PC-3 (cell line): ENCODE measurements around the gene RGS3. TPM values are rescaled to one million over a fixed set of nuclear protein-coding genes. Genes with fewer than 3 reads are reported as not detected.
A peak's percentile ranks its signal among the peaks of the same experiment; 100 is the strongest.

Source experiments
- ATAC-seq: fragments of 200-7000 bp; cut with Tn5 transposase; 2 replicates; pipeline ENCODE4 v1.9.1; 2020; ENCODE audit warnings: mild to moderate bottlenecking, moderate library complexity
- BruUV-seq: library from RNA; stranded (reverse); fragments of 400-500 nt; replicated peaks from 2 replicates; lab custom pipeline; 2021; lab: Mats Ljungman, UMichigan
- CTCF ChIA-PET: fragments of 300-600 bp; sonication (Branson Sonifier 250); formaldehyde crosslinking; loops from one replicate; lab custom pipeline; 2022; ENCODE audit warnings: antibody characterized with exemption; lab: Charles Lee
- POLR2A ChIA-PET: fragments of 300-600 bp; sonication (Branson Sonifier 250); formaldehyde crosslinking; loops from one replicate; lab custom pipeline; 2022; ENCODE audit warnings: antibody characterized with exemption; ENCODE audit not compliant: unreplicated experiment; lab: Charles Lee
- DNase-seq: peaks from one replicate; pipeline ENCODE4 v3.0.0-alpha.2; 2015
- H2AFZ ChIP-seq: fragments of 300-600 bp; sonication (generic); 2 replicates; pipeline ENCODE4 v1.6.0; 2016; ENCODE audit warnings: antibody characterized with exemption, low read length
- H3F3A ChIP-seq: fragments of 300-600 bp; sonication (generic); one replicate; pipeline ENCODE4 v1.6.0; 2017; ENCODE audit warnings: antibody characterized with exemption, low read length, control low read depth, mild to moderate bottlenecking; ENCODE audit not compliant: unreplicated experiment
- H3K27ac ChIP-seq: fragments of 300-600 bp; sonication (generic); 2 replicates; pipeline ENCODE4 v1.5.1; 2016; ENCODE audit warnings: mild to moderate bottlenecking, low read length
- H3K27me3 ChIP-seq: fragments of 300-600 bp; sonication (generic); 2 replicates; pipeline ENCODE4 v1.6.1; 2016; ENCODE audit warnings: low read length, mixed read lengths
- H3K36me3 ChIP-seq: fragments of 300-600 bp; sonication (generic); 2 replicates; pipeline ENCODE4 v1.6.1; 2016; ENCODE audit warnings: low read depth, mixed run types, low read length, mixed read lengths
- H3K4me1 ChIP-seq: fragments of 300-600 bp; sonication (generic); 2 replicates; pipeline ENCODE4 v1.5.1; 2016; ENCODE audit warnings: low read length; ENCODE audit not compliant: insufficient read depth
- H3K4me2 ChIP-seq: fragments of 300-600 bp; sonication (generic); 2 replicates; pipeline ENCODE4 v1.6.0; 2016; ENCODE audit warnings: low read length
- H3K4me3 ChIP-seq: fragments of 300-600 bp; sonication (generic); 2 replicates; pipeline ENCODE4 v1.5.1; 2016; ENCODE audit warnings: mild to moderate bottlenecking, low read length, mixed read lengths
- H3K79me2 ChIP-seq: fragments of 300-600 bp; sonication (generic); 2 replicates; pipeline ENCODE4 v1.6.1; 2017; ENCODE audit warnings: low read length, mixed read lengths
- H3K9ac ChIP-seq: fragments of 300-600 bp; sonication (generic); 2 replicates; pipeline ENCODE4 v1.6.0; 2016; ENCODE audit warnings: mild to moderate bottlenecking, low read length
- H3K9me2 ChIP-seq: fragments of 300-600 bp; sonication (generic); replicated peaks from 2 replicates; pipeline ENCODE4 v1.6.1; 2016; ENCODE audit warnings: mixed run types, low read length, mixed read lengths
- H3K9me3 ChIP-seq: fragments of 300-600 bp; sonication (generic); 2 replicates; pipeline ENCODE4 v1.6.1; 2016; ENCODE audit warnings: low read length, mixed read lengths
- H4K20me1 ChIP-seq: fragments of 300-600 bp; sonication (generic); 2 replicates; pipeline ENCODE4 v1.6.1; 2016; ENCODE audit warnings: low read length, mixed read lengths
- CTCF ChIP-seq: fragments of 300-600 bp; sonication (generic); conservative IDR thresholded peaks from 2 replicates; pipeline ENCODE4 v1.5.1; 2017; ENCODE audit warnings: antibody characterized with exemption, low read depth, mild to moderate bottlenecking, low read length
- EZH2 ChIP-seq: fragments of 300-600 bp; sonication (generic); IDR thresholded peaks from one replicate; pipeline ENCODE4 v1.6.1; 2017; ENCODE audit warnings: antibody characterized with exemption, mild to moderate bottlenecking, low read length; ENCODE audit not compliant: unreplicated experiment
- EZH2phosphoT487 ChIP-seq: fragments of 300-600 bp; sonication (generic); IDR thresholded peaks from 2 replicates; pipeline ENCODE4 v1.6.1; 2018; ENCODE audit warnings: mild to moderate bottlenecking, antibody characterized with exemption, low read length, borderline replicate concordance
- intact Hi-C: fragments of 100-400 bp; cut with micrococcal nuclease; formaldehyde crosslinking; loops from 2 replicates; pipeline ENCODE4 v1.9.0; 2023
- total RNA-seq: library from RNA; depleted of rRNA; stranded (reverse); fragments of >200 nt; gene quantifications from 2 replicates; pipeline ENCODE4 v1.2.3, GENCODE V29; 2014

Gene RGS3
- total RNA-seq, 1 experiment from 2014 or later, result 26.3 TPM

- Histone ChIP-seq H3K36me3 (no peaks in the 10 kb centered on the region), H3K4me2 (peak overlapping the region; percentile 46), H3K27ac (peak overlapping the region; percentile 48), H3K4me3 (no peak overlapping the region), H3K79me2 (no peaks in the 10 kb centered on the region), H3F3A (no peaks in the 10 kb centered on the region), H3K27me3 (no peaks in the 10 kb centered on the region), H3K9me3 (no peaks in the 10 kb centered on the region), H3K9me2 (no peaks in the 10 kb centered on the region), H3K9ac (no peak overlapping the region), H2AFZ (no peak overlapping the region), H3K4me1 (peaks cover 33% of the 10 kb centered on the region), H4K20me1 (no peaks in the 10 kb centered on the region)
- BruUV-seq, result no TSS peak
- ChIA-PET POLR2A (no interaction called here), CTCF (no interaction called here)
- intact Hi-C loops, result no loop called here
- TF ChIP-seq EZH2phosphoT487, result no peak
- no peak for TF ChIP-seq CTCF
- no peak for TF ChIP-seq EZH2
- peak; percentile 74 for DNase-seq
- ATAC-seq, result peak; percentile 64
Measured at GRCh38 chr9:113622600-113623400, 159.3 kb downstream of the RGS3 start.

GRCh38 chr9:113623851-113624485, 160.4 kb downstream of the RGS3 start:
- Histone ChIP-seq H3F3A (no peaks in the 10 kb centered on the region), H3K36me3 (no peaks in the 10 kb centered on the region), H2AFZ (no peak overlapping the region), H3K4me3 (no peak overlapping the region), H3K4me2 (no peak overlapping the region), H3K27ac (no peak overlapping the region), H3K9me2 (no peaks in the 10 kb centered on the region), H3K79me2 (no peaks in the 10 kb centered on the region), H3K27me3 (no peaks in the 10 kb centered on the region), H3K9me3 (no peaks in the 10 kb centered on the region), H3K9ac (no peak overlapping the region), H4K20me1 (no peaks in the 10 kb centered on the region), H3K4me1 (peaks cover 33% of the 10 kb centered on the region)
- ATAC-seq, result no peak
- DNase-seq, result no peak
- ChIA-PET CTCF (no interaction called here), POLR2A (no interaction called here)
- BruUV-seq, result no TSS peak
- TF ChIP-seq EZH2 (no peak), CTCF (no peak), EZH2phosphoT487 (no peak)
- intact Hi-C loops, result no loop called here

- Histone ChIP-seq H4K20me1 (no peaks in the 10 kb centered on the region), H3K9me3 (no peaks in the 10 kb centered on the region), H3K9me2 (no peaks in the 10 kb centered on the region), H3K4me3 (no peak overlapping the region), H3K27me3 (no peaks in the 10 kb centered on the region), H2AFZ (no peak overlapping the region), H3K4me2 (no peak overlapping the region), H3K27ac (no peak overlapping the region), H3K79me2 (no peaks in the 10 kb centered on the region), H3F3A (no peaks in the 10 kb centered on the region), H3K4me1 (peaks cover 29% of the 10 kb centered on the region), H3K36me3 (no peaks in the 10 kb centered on the region), H3K9ac (no peak overlapping the region)
- TF ChIP-seq EZH2, result no peak
- intact Hi-C loops, result no loop called here
- POLR2A ChIA-PET, result no interaction called here
- no peak for ATAC-seq
- BruUV-seq, result no TSS peak
- DNase-seq, result peak; percentile 35
- CTCF ChIA-PET, result no interaction called here
Measured at GRCh38 chr9:113624721-113625120, 161.2 kb downstream of the RGS3 start.
